WTC11 (cell line): ENCODE results near the gene TNS3.

Experiments
- CREM ChIP-seq: sonication (generic); formaldehyde crosslinking; IDR thresholded peaks from 2 replicates; pipeline ENCODE4 v1.8.1; 2022; ENCODE audit warnings: mild to moderate bottlenecking, missing genetic modification reagents, moderate library complexity
- MAX ChIP-seq: sonication (generic); formaldehyde crosslinking; IDR thresholded peaks from 2 replicates; pipeline ENCODE4 v1.8.0; 2022; ENCODE audit warnings: mild to moderate bottlenecking, missing genetic modification reagents
- NR3C1 ChIP-seq: sonication (generic); formaldehyde crosslinking; conservative IDR thresholded peaks from 2 replicates; pipeline ENCODE4 v1.8.1; 2023; ENCODE audit warnings: low read depth, mild to moderate bottlenecking, missing genetic modification reagents
- SP1 ChIP-seq: sonication (generic); formaldehyde crosslinking; conservative IDR thresholded peaks from 2 replicates; pipeline ENCODE4 v1.8.1; 2022; ENCODE audit warnings: missing genetic modification reagents
- TF ChIP-seq, protein P1 (sequence below): fragments of 200-600 bp; IDR thresholded peaks from 2 replicates; pipeline ENCODE4 v1.8.0; 2022; ENCODE audit warnings: antibody characterized with exemption

DNA sequence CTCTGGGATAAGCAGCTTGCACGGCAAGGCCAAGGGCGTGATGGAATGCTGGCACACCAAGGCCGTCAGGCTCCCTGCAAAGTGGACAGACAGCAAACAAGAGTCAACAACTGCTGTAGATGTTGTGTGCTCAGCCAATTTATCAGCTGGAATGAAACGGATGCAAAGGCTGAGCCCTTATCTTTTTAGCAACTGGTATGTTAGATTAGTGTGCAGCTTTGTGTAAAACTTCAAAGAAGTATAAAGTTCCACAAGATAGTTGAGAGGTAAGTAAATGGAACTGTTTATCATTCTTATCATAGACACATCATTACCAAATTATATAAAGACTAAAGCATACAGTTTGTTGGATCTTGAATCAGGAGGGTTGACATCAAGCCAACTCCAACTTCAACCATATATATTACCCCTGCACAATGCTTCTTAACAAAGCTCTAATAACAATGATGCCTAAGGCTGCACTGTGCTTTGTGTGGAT is 289.0 kb downstream of the TNS3 start:
- TF ChIP-seq, protein P1, sequence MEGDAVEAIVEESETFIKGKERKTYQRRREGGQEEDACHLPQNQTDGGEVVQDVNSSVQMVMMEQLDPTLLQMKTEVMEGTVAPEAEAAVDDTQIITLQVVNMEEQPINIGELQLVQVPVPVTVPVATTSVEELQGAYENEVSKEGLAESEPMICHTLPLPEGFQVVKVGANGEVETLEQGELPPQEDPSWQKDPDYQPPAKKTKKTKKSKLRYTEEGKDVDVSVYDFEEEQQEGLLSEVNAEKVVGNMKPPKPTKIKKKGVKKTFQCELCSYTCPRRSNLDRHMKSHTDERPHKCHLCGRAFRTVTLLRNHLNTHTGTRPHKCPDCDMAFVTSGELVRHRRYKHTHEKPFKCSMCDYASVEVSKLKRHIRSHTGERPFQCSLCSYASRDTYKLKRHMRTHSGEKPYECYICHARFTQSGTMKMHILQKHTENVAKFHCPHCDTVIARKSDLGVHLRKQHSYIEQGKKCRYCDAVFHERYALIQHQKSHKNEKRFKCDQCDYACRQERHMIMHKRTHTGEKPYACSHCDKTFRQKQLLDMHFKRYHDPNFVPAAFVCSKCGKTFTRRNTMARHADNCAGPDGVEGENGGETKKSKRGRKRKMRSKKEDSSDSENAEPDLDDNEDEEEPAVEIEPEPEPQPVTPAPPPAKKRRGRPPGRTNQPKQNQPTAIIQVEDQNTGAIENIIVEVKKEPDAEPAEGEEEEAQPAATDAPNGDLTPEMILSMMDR: no peak
- no peak for TF ChIP-seq MAX (CRISPR knock-in tag)
- no peak for TF ChIP-seq NR3C1 (CRISPR knock-in tag)
- TF ChIP-seq SP1 (CRISPR knock-in tag): no peak
- TF ChIP-seq CREM (CRISPR knock-in tag): no peak
